HCT116 (cell line): ENCODE results near the gene TMCC1. TPM values are rescaled to one million over a fixed set of nuclear protein-coding genes. Genes with fewer than 3 reads are reported as not detected.

Source experiments
- ATAC-seq: fragments of 200-7000 bp; cut with Tn5 transposase; 2 replicates; pipeline ENCODE4 v1.9.1; 2020; ENCODE audit warnings: mild to moderate bottlenecking, moderate library complexity
- BruUV-seq: library from RNA; stranded (reverse); fragments of 400-500 nt; replicated peaks from 2 replicates; lab custom pipeline; 2021; lab: Mats Ljungman, UMichigan
- CTCF ChIA-PET: fragments of 300-600 bp; sonication (Branson Sonifier 250); formaldehyde crosslinking; loops from one replicate; lab custom pipeline; 2021; ENCODE audit warnings: antibody characterized with exemption; lab: Charles Lee
- POLR2A ChIA-PET: fragments of 300-600, 350-600 bp; sonication (Branson Sonifier 250); formaldehyde crosslinking; loops from one replicate; lab custom pipeline; 2021; ENCODE audit warnings: antibody characterized with exemption; lab: Charles Lee
- RAD21 ChIA-PET, 2 experiments: fragments of 300-600 bp; sonication (Branson Sonifier 250); formaldehyde crosslinking; loops; one replicate each; lab custom pipeline; 2023; ENCODE audit warnings: low total read pairs in 2 of 2; ENCODE audit not compliant: uncharacterized antibody in 2 of 2, unreplicated experiment in 2 of 2, low non-redundant PET in 1 of 2; lab: Charles Lee
- DNase-seq: peaks from one replicate; pipeline ENCODE4 v3.0.0-alpha.2; 2010; ENCODE audit warnings: low read depth, low spot score
- H2AFZ ChIP-seq: fragments of 200-600 bp; shearing (Covaris generic), sonication (generic); 2 replicates; pipeline ENCODE4 v1.6.1; 2017; ENCODE audit warnings: low read depth, mixed run types, mixed read lengths, antibody characterized with exemption, low read length; ENCODE audit not compliant: poor library complexity, severe bottlenecking
- H3K27ac ChIP-seq: 2 replicates; pipeline ENCODE4 v1.5.1; 2012; ENCODE audit warnings: low read depth, low read length
- H3K27me3 ChIP-seq: fragments of 200-600 bp; sonication (generic); 2 replicates; pipeline ENCODE4 v1.6.1; 2016; ENCODE audit warnings: mixed run types, low read length, mixed read lengths; ENCODE audit not compliant: insufficient read depth
- H3K36me3 ChIP-seq, 2 experiments: fragments of 200-500 bp in 1 of 2; fragments of 200-600 bp in 1 of 2; sonication (Bioruptor generic) in 1 of 2; sonication (generic) in 1 of 2; 2 replicates each; pipeline versions ENCODE4 v1.5.1 to v1.6.1; 2014 to 2016; ENCODE audit warnings: low read length in 2 of 2, inconsistent platforms in 1 of 2, mixed read lengths in 1 of 2, mixed run types in 1 of 2; ENCODE audit not compliant: insufficient read depth in 2 of 2, control insufficient read depth in 1 of 2
- H3K4me1 ChIP-seq, 2 experiments: fragments of 200-600 bp in 1 of 2; sonication (generic) in 1 of 2; 2 replicates each; pipeline versions ENCODE4 v1.5.1 to v1.6.1; 2012 to 2017; ENCODE audit warnings: low read length in 2 of 2, inconsistent platforms in 1 of 2, mild to moderate bottlenecking in 1 of 2, mixed read lengths in 1 of 2, mixed run types in 1 of 2, moderate library complexity in 1 of 2; ENCODE audit not compliant: insufficient read depth in 2 of 2, control insufficient read depth in 1 of 2
- H3K4me2 ChIP-seq: fragments of 200-600 bp; sonication (generic); 2 replicates; pipeline ENCODE4 v1.6.1; 2017; ENCODE audit warnings: mixed run types, low read length, mixed read lengths
- H3K4me3 ChIP-seq, 2 experiments: fragments of 200-600 bp in 1 of 2; sonication (generic) in 1 of 2; replicated peaks in 1 of 2; 2 replicates each; pipeline ENCODE4 v1.5.1; 2011 to 2016; ENCODE audit warnings: low read length in 2 of 2, control low read depth in 1 of 2, low read depth in 1 of 2, mild to moderate bottlenecking in 1 of 2, mixed read lengths in 1 of 2, mixed run types in 1 of 2
- H3K79me2 ChIP-seq: fragments of 200-600 bp; sonication (generic); 2 replicates; pipeline ENCODE4 v1.6.1; 2017; ENCODE audit warnings: mild to moderate bottlenecking, mixed run types, low read length, moderate library complexity, mixed read lengths; ENCODE audit not compliant: insufficient read depth
- H3K9ac ChIP-seq: fragments of 200-600 bp; sonication (generic); 2 replicates; pipeline ENCODE4 v1.6.1; 2016; ENCODE audit warnings: low read length, mixed read lengths
- H3K9me2 ChIP-seq: fragments of 200-600 bp; sonication (generic), shearing (Covaris generic); 2 replicates; pipeline ENCODE4 v1.6.1; 2017; ENCODE audit warnings: mixed run types, mild to moderate bottlenecking, moderate library complexity; ENCODE audit not compliant: insufficient read depth
- H3K9me3 ChIP-seq, 2 experiments: fragments of 200-500 bp in 1 of 2; fragments of 200-600 bp in 1 of 2; sonication (Bioruptor generic) in 1 of 2; sonication (generic) in 1 of 2; 2 replicates each; pipeline ENCODE4 v1.6.1; 2014 to 2017; ENCODE audit warnings: low read length in 2 of 2, mixed read lengths in 2 of 2, inconsistent platforms in 1 of 2, low read depth in 1 of 2, mild to moderate bottlenecking in 1 of 2, mixed run types in 1 of 2, moderate library complexity in 1 of 2; ENCODE audit not compliant: control insufficient read depth in 1 of 2, insufficient read depth in 1 of 2
- H4K20me1 ChIP-seq: fragments of 200-600 bp; sonication (generic), shearing (Covaris generic); 2 replicates; pipeline ENCODE4 v1.6.1; 2017; ENCODE audit warnings: mixed run types, mild to moderate bottlenecking, moderate library complexity; ENCODE audit not compliant: insufficient read depth
- ATF3 ChIP-seq: IDR thresholded peaks from 2 replicates; pipeline ENCODE4 v1.6.1; 2012
- CBX3 ChIP-seq: IDR thresholded peaks from 2 replicates; pipeline ENCODE4 v1.6.1; 2012; ENCODE audit warnings: low read depth
- CEBPB ChIP-seq: IDR thresholded peaks from 2 replicates; pipeline ENCODE4 v1.6.1; 2012; ENCODE audit warnings: low read depth
- EZH2 ChIP-seq: fragments of 200-600 bp; sonication (generic); IDR thresholded peaks from 2 replicates; pipeline ENCODE4 v1.6.1; 2017; ENCODE audit warnings: antibody characterized with exemption, mixed run types
- EZH2phosphoT487 ChIP-seq: fragments of 200-600 bp; IDR thresholded peaks from 2 replicates; pipeline ENCODE4 v1.6.1; 2018; ENCODE audit warnings: antibody characterized with exemption, borderline replicate concordance
- FOSL1 ChIP-seq: IDR thresholded peaks from 2 replicates; pipeline ENCODE4 v1.6.1; 2012; ENCODE audit warnings: low read depth
- JUND ChIP-seq: IDR thresholded peaks from 2 replicates; pipeline ENCODE4 v1.6.1; 2012
- POLR2A ChIP-seq: IDR thresholded peaks from 2 replicates; pipeline ENCODE4 v1.7.0; 2011; ENCODE audit warnings: borderline replicate concordance; ENCODE audit not compliant: insufficient read depth, insufficient read length; ENCODE audit errors: extremely low read depth
- POLR2AphosphoS5 ChIP-seq: IDR thresholded peaks from 2 replicates; pipeline ENCODE4 v1.6.1; 2011; ENCODE audit warnings: mild to moderate bottlenecking, low read depth, low read length, moderate library complexity
- RAD21 ChIP-seq: IDR thresholded peaks from 2 replicates; pipeline ENCODE4 v1.6.1; 2012; ENCODE audit warnings: low read depth, mild to moderate bottlenecking
- REST ChIP-seq: IDR thresholded peaks from 2 replicates; pipeline ENCODE4 v1.6.1; 2012; ENCODE audit warnings: low read depth
- SIN3A ChIP-seq: IDR thresholded peaks from 2 replicates; pipeline ENCODE4 v1.6.1; 2012; ENCODE audit warnings: low read depth
- SRF ChIP-seq: IDR thresholded peaks from 2 replicates; pipeline ENCODE4 v1.6.1; 2012; ENCODE audit warnings: low read depth
- ZBTB33 ChIP-seq: IDR thresholded peaks from 2 replicates; pipeline ENCODE4 v1.6.1; 2011; ENCODE audit warnings: mild to moderate bottlenecking, low read length, moderate library complexity; ENCODE audit not compliant: insufficient replicate concordance; ENCODE audit errors: extremely low read depth
- ZFX ChIP-seq: fragments of 450-650 bp; IDR thresholded peaks from 2 replicates; pipeline ENCODE4 v1.6.1; 2017
- ZNF274 ChIP-seq: fragments of 200-500 bp; sonication (Bioruptor generic); IDR thresholded peaks from 2 replicates; pipeline ENCODE4 v1.6.1; 2014; ENCODE audit warnings: mild to moderate bottlenecking, low read depth, low read length, inconsistent platforms
- intact Hi-C: fragments of 100-400 bp; cut with micrococcal nuclease; formaldehyde crosslinking; loops from 2 replicates; pipeline ENCODE4 v1.10.0; 2022
- total RNA-seq: library from RNA; stranded (reverse); gene quantifications from one replicate; pipeline ENCODE4 v1.2.1, GENCODE V29; 2021; ENCODE audit not compliant: unreplicated experiment

The TMCC1 gene
- total RNA-seq, 1 experiment from 2014 or later = 32.5 TPM

GRCh38 chr3:129708328-129708861, 185.1 kb downstream of the TMCC1 start:
- H3K27ac ChIP-seq = no peak overlapping the region
- H3K79me2 ChIP-seq = no peaks in the 10 kb centered on the region; the same call in 1 of the 2 replicates
- POLR2A ChIA-PET = no interaction called here

GRCh38 chr3:129705274-129705673, 188.2 kb downstream of the TMCC1 start:
- Histone ChIP-seq H3K27me3 (no peaks in the 10 kb centered on the region), H3K4me1 (no peaks in the 10 kb centered on the region; a peak in 1 of 4 replicates), H4K20me1 (no peaks in the 10 kb centered on the region), H3K27ac (no peak overlapping the region)
- ChIA-PET POLR2A (no interaction called here), RAD21 (no interaction called here)
- BruUV-seq = no TSS peak
- intact Hi-C loops = no loop called here
- TF ChIP-seq ATF3 = no peak
- no peak for TF ChIP-seq POLR2A
- no peak for TF ChIP-seq CBX3
- no peak for TF ChIP-seq EZH2phosphoT487
- no peak for TF ChIP-seq CEBPB
- TF ChIP-seq FOSL1 = no peak
- no peak for TF ChIP-seq EZH2
- TF ChIP-seq POLR2AphosphoS5 = no peak
- no peak for TF ChIP-seq REST
- no peak for TF ChIP-seq ZNF274
- TF ChIP-seq ZBTB33 = no peak
- TF ChIP-seq SIN3A = no peak
- no peak for TF ChIP-seq ZFX
- no peak for TF ChIP-seq SRF
- no peak for TF ChIP-seq RAD21
- no peak for TF ChIP-seq JUND
- TF ChIP-seq, all 23 proteins: peak for 0
- DNase-seq (no peak), ATAC-seq (no peak)
- H3K9me3 ChIP-seq = no peaks in the 10 kb centered on the region
- H3K36me3 ChIP-seq = no peaks in the 10 kb centered on the region
- no peak overlapping the region for H3K9ac ChIP-seq
- CTCF ChIA-PET = no interaction called here
- no peak overlapping the region for H2AFZ ChIP-seq
- no peak overlapping the region for H3K4me2 ChIP-seq
- no peaks in the 10 kb centered on the region; the same call in 1 of the 2 replicates for H3K79me2 ChIP-seq
- H3K9me2 ChIP-seq = no peaks in the 10 kb centered on the region
- H3K4me3 ChIP-seq = no peak overlapping the region

More at GRCh38 chr3:129708328-129708861, 185.1 kb downstream of the TMCC1 start:
- Histone ChIP-seq H4K20me1 (no peaks in the 10 kb centered on the region), H3K4me2 (no peak overlapping the region), H3K9me3 (no peaks in the 10 kb centered on the region), H3K4me1 (no peaks in the 10 kb centered on the region; a peak in 1 of 4 replicates), H3K27me3 (no peaks in the 10 kb centered on the region), H2AFZ (no peak overlapping the region), H3K4me3 (no peak overlapping the region), H3K9me2 (no peaks in the 10 kb centered on the region), H3K9ac (no peak overlapping the region)
- intact Hi-C loops = no loop called here
- ATAC-seq = no peak
- DNase-seq = no peak
- TF ChIP-seq SIN3A (no peak), CBX3 (no peak)
- TF ChIP-seq, all 23 proteins: peak for 0
- BruUV-seq = no TSS peak
- RAD21 ChIA-PET = no interaction called here
- no peaks in the 10 kb centered on the region for H3K36me3 ChIP-seq
- CTCF ChIA-PET = no interaction called here
